ENCODE measurements around the gene KLF7.

DNA sequence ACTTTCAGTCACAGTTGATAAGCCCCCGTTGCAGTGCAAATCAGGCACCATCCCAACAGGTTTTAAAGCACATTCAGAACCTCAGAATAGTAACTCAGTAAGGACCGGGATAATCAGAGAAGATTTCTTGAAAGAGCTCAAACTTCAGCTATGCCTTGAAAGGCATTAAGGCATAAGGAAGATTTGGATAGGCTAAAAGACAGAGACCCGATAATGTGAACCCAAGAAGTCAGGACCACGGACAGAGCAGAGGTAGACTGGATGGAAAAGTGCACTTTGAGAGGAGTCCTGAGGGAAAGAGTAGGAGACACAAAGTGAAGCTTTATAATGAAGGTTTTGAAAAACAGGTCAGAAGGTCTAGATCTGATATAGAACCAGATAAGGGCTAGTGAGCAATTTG lies 36.9 kb upstream of the KLF7 start:
- no peak for TF ChIP-seq EZH2 (IDR thresholded peaks at IDR 0.05)
- no peak for TF ChIP-seq CTCF (IDR thresholded peaks at IDR 0.05)

Measured in neural progenitor cell (in vitro differentiated cells).